ENCODE results near the gene TRIM16.

DNA sequence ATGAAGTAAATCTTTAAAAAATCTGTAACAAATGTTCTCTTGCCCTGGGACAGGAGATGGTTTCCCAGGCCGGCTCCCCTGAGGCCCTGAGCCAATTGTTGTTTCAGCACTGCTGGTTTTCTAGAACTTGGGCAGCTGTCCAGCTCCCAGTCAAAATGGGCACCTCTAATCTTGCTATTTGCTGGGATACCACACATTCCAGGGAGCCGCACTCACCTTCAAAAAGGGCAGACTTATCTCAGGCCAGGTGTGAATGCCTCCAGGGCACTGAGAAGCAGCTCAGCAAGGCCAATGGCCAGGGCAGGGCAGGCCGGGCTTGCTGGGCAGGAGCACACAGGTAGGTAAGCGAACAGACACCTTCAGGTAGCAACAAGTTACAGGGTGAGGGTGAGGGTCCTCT lies 24.4 kb downstream of the TRIM16 start:
- TF ChIP-seq, protein P1, sequence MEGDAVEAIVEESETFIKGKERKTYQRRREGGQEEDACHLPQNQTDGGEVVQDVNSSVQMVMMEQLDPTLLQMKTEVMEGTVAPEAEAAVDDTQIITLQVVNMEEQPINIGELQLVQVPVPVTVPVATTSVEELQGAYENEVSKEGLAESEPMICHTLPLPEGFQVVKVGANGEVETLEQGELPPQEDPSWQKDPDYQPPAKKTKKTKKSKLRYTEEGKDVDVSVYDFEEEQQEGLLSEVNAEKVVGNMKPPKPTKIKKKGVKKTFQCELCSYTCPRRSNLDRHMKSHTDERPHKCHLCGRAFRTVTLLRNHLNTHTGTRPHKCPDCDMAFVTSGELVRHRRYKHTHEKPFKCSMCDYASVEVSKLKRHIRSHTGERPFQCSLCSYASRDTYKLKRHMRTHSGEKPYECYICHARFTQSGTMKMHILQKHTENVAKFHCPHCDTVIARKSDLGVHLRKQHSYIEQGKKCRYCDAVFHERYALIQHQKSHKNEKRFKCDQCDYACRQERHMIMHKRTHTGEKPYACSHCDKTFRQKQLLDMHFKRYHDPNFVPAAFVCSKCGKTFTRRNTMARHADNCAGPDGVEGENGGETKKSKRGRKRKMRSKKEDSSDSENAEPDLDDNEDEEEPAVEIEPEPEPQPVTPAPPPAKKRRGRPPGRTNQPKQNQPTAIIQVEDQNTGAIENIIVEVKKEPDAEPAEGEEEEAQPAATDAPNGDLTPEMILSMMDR (IDR thresholded peaks at IDR 0.05), result no peak
- no peak for TF ChIP-seq POLR2A (IDR thresholded peaks at IDR 0.05)
